WERI-Rb-1 (cell line): ENCODE results near the gene ZNF878.
A peak's percentile ranks its signal among the peaks of the same experiment; 100 is the strongest.

Source experiments
- DNase-seq: peaks from one replicate; pipeline ENCODE4 v3.0.0-alpha.2; 2020
- H3K27ac ChIP-seq: fragments of 250-450 bp; sonication (Bioruptor Pico); 2 replicates; pipeline ENCODE4 v1.5.1; 2020; ENCODE audit warnings: mild to moderate bottlenecking, moderate library complexity
- H3K27me3 ChIP-seq: fragments of 250-450 bp; sonication (Bioruptor Pico); 2 replicates; pipeline ENCODE4 v1.5.1; 2021; ENCODE audit warnings: mild to moderate bottlenecking, low read depth, moderate library complexity; ENCODE audit not compliant: insufficient read depth, severe bottlenecking
- H3K36me3 ChIP-seq: fragments of 250-450 bp; sonication (Bioruptor Pico); 2 replicates; pipeline ENCODE4 v1.5.1; 2020; ENCODE audit warnings: mild to moderate bottlenecking, moderate library complexity
- H3K4me3 ChIP-seq: 2 replicates; pipeline ENCODE4 v1.5.1; 2011; ENCODE audit warnings: low read depth, mild to moderate bottlenecking, control low read depth, low read length
- H3K9me3 ChIP-seq: fragments of 250-450 bp; sonication (Bioruptor Pico); 2 replicates; pipeline ENCODE4 v1.5.1; 2021; ENCODE audit warnings: mild to moderate bottlenecking, moderate library complexity; ENCODE audit not compliant: severe bottlenecking
- TF ChIP-seq, protein P1 (sequence below): IDR thresholded peaks from 2 replicates; pipeline ENCODE4 v1.5.1; 2011; ENCODE audit warnings: low read depth, mild to moderate bottlenecking, control low read depth, inconsistent platforms, low read length

The ZNF878 gene

DNA sequence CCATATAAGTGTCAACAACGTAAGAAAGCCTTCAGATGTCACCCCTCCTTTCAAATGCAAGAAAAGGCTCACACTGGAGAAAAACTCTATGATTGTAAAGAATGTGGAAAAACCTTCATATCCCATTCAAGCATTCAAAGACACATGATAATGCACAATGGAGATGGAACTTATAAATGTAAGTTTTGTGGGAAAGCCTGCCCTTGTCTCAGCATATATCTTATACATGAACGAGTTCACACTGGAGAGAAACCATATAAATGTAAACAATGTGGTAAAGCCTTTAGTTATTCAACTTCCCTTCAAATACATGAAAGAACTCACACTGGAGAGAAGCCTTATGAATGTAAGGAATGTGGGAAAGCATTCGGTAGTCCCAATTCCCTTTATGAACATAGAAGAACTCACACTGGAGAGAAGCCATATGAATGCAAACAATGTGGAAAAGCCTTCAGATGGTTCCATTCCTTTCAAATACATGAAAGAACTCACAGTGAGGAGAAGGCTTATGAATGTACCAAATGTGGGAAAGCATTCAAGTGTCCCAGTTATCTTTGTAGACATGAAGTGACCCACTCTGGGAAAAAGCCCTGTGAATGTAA, 22.9 kb upstream of the ZNF878 start:
- TF ChIP-seq, protein P1, sequence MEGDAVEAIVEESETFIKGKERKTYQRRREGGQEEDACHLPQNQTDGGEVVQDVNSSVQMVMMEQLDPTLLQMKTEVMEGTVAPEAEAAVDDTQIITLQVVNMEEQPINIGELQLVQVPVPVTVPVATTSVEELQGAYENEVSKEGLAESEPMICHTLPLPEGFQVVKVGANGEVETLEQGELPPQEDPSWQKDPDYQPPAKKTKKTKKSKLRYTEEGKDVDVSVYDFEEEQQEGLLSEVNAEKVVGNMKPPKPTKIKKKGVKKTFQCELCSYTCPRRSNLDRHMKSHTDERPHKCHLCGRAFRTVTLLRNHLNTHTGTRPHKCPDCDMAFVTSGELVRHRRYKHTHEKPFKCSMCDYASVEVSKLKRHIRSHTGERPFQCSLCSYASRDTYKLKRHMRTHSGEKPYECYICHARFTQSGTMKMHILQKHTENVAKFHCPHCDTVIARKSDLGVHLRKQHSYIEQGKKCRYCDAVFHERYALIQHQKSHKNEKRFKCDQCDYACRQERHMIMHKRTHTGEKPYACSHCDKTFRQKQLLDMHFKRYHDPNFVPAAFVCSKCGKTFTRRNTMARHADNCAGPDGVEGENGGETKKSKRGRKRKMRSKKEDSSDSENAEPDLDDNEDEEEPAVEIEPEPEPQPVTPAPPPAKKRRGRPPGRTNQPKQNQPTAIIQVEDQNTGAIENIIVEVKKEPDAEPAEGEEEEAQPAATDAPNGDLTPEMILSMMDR, result no peak
- H3K4me3 ChIP-seq, result no peak overlapping the region
- no peak for DNase-seq
- no peak overlapping the region for H3K27ac ChIP-seq
- no peaks in the 10 kb centered on the region for H3K27me3 ChIP-seq
- peaks cover 65% of the 10 kb centered on the region for H3K9me3 ChIP-seq
- peaks cover 93% of the 10 kb centered on the region for H3K36me3 ChIP-seq

DNA sequence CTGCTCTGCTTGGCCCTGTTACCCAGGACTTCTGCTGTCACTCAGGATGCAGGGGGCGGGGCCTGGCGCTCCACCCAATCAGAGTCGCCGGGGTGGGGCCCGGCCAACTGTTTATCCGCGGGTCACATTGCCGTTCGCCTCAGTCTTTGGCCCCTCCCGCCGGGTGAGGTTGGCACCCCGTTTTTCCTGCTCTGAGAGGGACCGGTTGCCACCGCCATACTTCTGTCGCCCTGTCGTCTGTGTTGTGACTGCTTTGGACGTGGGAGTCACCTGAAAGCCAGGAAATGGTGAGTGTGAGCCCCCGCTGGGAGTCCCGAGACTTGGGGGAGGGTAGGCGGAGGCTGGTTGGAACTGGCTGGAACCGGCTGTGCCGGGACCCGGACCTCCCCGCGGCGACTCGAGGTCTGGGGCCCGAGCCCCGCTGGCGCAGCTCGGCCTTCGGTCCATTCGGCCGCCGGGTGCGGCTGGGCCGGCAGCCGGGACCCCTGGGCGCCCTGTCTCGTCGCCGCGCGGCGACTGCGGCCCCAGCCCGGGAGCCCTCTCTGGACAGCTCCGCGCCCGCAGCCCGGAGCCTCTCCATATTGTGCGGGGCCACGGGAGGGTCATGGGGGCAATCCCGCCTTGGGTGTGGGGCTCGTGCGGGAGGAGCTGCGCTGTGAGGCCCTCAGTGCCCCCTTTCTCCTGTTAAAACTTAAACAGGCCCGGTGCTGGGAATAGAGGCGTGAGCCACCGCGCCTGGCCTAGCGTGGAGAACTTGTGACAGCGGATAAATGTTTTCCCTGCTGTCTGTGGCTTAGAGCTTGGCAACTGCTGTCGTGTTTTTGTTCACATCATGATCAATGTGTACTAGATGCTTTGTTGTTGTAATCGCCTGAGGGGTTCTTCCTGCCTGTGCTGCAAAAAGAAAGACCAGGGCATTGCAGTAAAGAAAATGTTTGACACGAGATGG, 12.1 kb upstream of the ZNF878 start, which contains the start of gene ZNF844:
Gene ZNF844, plus strand, starts transcription at position 142 of the 949 bp plus-strand sequence. Its CDS starts 143 bp downstream, at position 285.
- Histone ChIP-seq H3K36me3 (peaks cover 29% of the 10 kb centered on the region), H3K27ac (peak within 1 kb of the TSS; percentile 90), H3K4me3 (peak within 1 kb of the TSS; percentile 89), H3K27me3 (no peaks in the 10 kb centered on the region), H3K9me3 (peaks cover 7% of the 10 kb centered on the region)
- TF ChIP-seq, protein P1, result no peak
- peak; percentile 96 for DNase-seq

DNA sequence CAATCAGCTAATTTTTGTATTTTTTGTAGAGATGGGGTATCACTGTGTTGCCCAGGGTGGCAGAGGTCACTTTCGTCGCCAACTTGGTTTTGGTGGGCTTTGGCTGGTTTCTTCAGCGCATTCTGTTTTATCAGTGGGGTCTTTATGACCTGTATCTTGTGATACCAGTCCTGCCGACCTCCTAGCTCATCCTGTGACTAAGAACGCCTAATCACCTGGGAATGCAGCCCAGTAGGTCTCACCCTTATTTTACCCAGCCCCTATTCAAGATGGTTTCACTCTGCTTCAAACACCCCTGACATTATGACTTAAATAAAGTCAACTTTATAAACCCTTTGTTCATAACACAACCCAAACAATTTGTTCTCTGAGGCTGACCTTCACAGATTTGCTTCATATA, 3.0 kb upstream of the ZNF878 start:
- TF ChIP-seq, protein P1, result no peak
- H3K27me3 ChIP-seq, result no peaks in the 10 kb centered on the region
- H3K36me3 ChIP-seq, result no peaks in the 10 kb centered on the region
- no peak overlapping the region for H3K27ac ChIP-seq
- H3K9me3 ChIP-seq, result no peaks in the 10 kb centered on the region
- H3K4me3 ChIP-seq, result no peak overlapping the region
- no peak for DNase-seq

DNA sequence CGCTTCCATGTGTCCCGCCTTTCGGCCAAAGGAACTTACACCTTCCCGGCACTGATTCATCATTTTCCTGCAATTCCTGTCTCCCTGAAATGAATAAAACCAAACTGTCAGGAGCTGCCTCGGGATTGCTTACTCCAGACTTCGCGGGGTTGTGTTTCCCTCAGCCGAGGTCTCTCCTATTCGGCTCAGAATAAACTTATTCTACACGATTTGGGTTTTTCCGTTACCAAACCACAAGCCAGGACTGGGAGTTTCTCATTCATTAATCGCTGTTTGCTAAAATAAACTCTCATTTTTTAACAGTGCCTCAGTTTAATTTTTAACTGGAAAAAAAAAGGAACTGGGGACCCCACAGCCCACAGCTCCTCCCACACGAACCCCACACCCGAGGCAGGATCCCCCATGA, 667 bp downstream of the ZNF878 start:
- peak overlapping the region; percentile 77 for H3K4me3 ChIP-seq
- TF ChIP-seq, protein P1, result no peak
- peak; percentile 12 for DNase-seq
- 0 out of 2 replicates have a peak, but pooled peaks cover 3% of the 10 kb centered on the region for H3K36me3 ChIP-seq
- H3K27ac ChIP-seq, result peak overlapping the region; percentile 88
- no peaks in the 10 kb centered on the region for H3K27me3 ChIP-seq
- no peaks in the 10 kb centered on the region for H3K9me3 ChIP-seq

DNA sequence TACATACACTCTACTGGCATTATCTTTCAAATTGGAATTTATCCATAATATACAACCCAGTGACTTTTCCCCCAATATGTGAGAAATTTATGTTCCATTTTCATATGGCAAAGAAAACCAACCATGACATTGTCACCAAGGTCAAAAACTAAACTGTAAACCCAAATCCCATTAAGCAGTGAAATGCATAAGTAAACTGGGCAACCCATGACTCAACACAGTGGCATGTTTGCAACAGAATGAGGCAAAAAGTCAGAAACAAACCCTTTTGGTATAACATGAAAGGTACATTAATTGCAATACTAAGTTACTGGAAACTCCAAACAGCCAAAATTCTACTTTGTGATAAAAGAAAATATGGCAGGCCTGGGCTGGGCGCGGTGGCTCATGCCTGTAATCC, 4.9 kb downstream of the ZNF878 start:
- no peak for DNase-seq
- H3K4me3 ChIP-seq, result no peak overlapping the region
- peaks cover 28% of the 10 kb centered on the region for H3K9me3 ChIP-seq
- peaks cover 35% of the 10 kb centered on the region for H3K36me3 ChIP-seq
- no peaks in the 10 kb centered on the region for H3K27me3 ChIP-seq
- TF ChIP-seq, protein P1, result no peak
- H3K27ac ChIP-seq, result no peak overlapping the region
